ENCODE measurements around the gene ATP8B4.

The ATP8B4 gene

DNA sequence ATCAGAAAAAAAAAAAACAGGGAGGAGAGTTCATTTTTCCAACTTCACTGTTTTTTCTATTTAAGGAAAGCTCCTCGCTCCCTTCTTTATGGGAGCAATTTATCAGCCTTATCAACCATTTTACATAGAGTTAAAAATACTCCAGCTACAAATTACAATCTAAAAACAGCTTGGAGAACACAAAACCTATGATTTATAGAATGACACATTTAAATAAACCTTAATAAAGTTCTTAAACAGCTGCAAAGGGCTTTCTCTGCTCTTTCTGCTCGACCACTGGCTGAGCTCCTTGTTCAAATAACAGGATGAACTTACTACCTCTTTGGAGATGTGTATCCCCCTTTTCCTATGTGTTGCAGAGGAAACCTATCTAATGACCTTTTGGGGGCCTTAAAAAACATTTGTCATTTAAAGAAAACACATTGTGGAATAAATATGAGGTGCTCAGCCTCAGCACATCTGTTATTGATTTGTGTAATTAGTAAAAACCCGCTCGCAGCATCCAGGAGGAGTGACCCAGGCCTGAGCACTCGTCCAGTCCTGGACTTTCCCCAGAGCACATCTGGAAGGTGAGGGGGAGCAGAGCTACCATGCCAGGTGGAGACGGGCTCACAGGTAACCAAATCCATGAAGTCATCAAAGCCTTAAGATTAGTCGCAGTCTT lies 231.2 kb downstream of the ATP8B4 start:
- DNase-seq: no peak

GRCh38 chr15:49883121-49883520 lies 235.9 kb downstream of the ATP8B4 start:
- no peak for DNase-seq

DNA sequence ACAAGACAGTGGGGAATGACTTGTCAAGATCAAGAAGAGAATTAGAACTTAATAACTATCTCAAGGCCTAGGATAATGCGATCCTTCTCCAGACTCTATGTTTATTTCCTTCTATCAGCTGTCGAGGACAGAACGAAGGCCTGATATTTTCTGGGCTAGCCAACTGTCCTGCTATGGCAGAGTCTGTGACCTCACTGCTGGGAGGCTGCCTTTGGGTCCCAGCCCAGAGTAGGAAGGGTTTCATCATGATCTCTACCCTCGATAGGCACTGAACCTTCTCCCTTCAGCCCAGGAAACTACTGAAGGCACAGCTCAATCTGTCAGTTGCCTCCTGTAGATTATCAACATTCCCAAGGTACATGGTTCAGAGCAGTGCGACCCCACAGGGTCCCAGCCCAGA lies 237.2 kb downstream of the ATP8B4 start:
- DNase-seq: no peak

GRCh38 chr15:49881433-49881832 lies 237.6 kb downstream of the ATP8B4 start:
- DNase-seq: no peak

DNA sequence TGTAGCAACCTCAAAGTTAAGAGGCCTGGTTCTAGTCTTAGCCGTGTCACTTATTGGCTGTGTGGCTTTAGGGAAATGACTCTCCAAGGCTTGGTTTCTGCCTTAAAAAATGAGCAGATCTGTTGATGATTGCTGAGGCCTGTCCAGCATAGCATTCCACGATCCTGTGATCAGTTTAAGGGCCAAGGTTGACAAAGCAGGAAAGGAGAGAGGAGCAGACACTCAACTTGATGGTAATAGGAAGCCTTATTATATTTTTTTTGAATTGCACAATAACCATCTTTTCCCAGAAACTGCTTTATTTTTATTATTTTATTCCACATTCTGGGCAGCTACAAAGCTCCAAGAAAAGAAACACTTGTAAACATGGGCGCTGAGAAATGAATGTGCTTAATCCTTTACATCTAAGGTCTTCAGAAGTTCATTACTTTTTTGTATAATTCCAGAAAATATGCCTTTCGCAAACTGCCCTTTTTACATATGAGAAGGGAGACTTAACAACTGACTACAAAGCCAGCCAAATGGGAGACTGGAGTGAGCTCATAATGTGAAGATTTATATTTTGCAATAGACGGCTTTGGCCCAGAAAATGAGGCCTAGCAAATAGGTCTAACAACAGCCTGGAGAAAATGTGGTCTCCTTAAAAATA lies 241.0 kb downstream of the ATP8B4 start:
- no peak for DNase-seq

GRCh38 chr15:49877117-49877872 lies 241.7 kb downstream of the ATP8B4 start:
- no peak for DNase-seq

- DNase-seq: no peak
Measured at GRCh38 chr15:49876401-49877038, 242.5 kb downstream of the ATP8B4 start.

- DNase-seq: no peak
Measured at GRCh38 chr15:49875392-49875791, 243.6 kb downstream of the ATP8B4 start.

DNA sequence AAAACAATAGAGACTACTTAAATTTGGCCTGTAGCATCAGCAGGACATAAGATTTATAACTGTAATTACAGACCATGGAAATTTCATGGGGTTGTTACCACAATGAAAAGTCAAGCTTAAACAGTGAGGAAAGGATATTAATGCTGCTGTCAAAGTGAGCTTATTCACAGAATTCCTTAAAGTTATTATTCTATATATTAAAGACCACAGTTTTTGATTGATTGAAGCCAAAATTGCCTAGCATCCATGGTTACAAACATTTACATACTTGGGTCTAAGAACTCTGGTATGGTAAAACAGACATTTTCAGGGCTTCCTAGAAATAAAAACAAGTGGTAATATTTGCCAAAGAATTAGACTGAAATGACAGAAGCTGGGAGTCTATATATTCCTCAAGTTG lies 248.6 kb downstream of the ATP8B4 start:
- DNase-seq: no peak

GRCh38 chr15:49868348-49868747 lies 250.7 kb downstream of the ATP8B4 start:
- no peak for DNase-seq

- no peak for DNase-seq
Measured at GRCh38 chr15:49865925-49866757, 252.9 kb downstream of the ATP8B4 start.

- DNase-seq: no peak
Measured at GRCh38 chr15:49864251-49864650, 254.8 kb downstream of the ATP8B4 start.

- no peak for DNase-seq
Measured at GRCh38 chr15:49863431-49864224, 255.4 kb downstream of the ATP8B4 start.

DNA sequence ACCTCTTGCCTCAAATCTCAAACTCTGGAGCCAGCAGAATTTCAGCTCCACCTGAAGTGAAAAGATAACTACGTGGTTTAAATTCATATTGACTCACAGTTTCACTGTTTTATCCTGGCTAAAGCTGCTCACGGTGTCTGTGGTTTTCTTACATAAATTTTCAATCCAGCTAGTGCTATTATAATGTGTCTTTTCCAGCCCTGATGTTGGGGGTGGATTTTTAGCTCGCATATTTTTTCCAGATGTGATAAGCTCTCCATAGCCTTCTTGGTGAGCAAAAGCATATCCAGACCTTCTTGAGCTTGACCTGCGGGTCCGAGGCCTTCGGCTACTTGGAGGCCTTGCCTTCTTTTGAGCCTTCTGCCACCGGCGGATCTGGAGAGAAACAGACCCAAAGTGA lies 258.9 kb downstream of the ATP8B4 start:
- DNase-seq: no peak

DNA sequence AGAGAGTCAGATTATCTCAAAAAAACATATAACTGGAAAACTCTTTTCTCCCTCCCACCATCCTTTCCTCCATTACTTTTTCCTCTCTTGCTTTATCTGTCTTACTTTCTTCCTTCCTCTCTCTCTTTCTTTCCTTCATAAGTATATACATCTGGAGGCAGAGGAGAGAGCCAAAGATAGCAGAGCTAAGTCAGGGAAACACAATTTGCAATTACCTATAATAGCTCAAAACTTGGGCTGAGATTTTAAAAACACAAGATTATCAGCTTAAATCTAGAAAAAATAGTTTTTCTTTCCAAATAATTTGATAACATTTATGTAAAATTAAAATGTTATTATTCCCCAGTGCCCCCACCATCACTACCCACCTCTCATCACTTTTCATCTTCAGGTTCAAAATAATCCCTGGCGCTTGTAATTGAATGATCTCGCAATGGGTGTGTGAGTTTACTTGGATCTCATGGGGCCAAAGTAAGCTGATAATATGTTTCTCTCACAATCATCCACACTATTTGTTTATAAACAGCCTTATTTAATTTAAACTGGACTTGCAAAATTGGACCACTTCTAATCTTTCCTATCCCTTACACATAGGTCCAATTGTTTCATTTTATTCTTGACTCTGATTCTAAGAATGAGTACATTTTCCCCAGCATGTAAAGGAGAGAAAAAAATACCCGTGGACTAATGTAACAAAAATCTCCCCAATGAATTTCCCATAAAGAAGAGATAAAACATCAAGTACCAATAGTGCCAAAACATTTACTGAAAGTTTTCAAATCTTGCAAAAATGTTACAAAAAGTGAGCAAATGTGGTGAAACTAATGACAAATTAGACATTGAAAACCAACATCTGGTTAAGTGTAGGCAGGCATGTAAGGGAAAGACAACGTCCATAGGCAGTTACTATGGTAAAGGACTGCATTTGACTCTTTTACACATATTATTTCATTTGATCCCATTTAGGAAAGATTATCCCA lies 261.2 kb downstream of the ATP8B4 start:
- no peak for DNase-seq

DNA sequence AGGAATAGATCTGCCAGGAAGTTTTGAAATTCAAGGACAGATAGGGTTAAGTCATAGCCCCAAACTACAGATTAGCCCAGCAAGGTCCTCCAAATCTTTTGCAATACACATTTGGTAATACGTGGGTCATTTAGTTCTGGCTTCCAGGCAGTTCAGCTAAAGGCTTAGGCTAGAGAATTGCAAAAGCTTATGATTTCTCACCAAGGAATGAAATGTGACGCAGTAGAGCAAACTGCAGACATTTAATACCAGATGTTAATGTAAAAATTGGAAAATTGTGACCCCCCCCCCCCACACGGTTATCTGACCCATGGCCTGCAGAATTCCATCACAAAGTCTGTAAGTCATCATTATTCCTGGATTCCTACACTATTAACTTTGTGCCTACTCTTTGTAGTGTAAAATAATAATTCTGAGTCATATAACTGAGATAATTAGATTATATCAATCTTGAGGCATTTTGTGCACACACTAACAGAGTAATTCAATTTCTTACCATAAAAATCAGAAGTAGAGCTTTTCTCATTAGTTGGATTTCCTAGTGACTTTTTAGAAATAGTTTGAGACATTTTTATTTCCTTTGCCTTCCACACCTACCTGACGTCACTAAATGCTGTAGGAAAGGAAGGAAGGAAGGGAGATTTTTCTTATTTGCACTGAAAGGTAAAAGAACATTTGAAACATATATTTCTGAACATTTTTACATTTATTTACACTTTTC lies 263.0 kb downstream of the ATP8B4 start:
- DNase-seq: no peak

- no peak for DNase-seq
Measured at GRCh38 chr15:49852756-49853155, 266.3 kb downstream of the ATP8B4 start.

- DNase-seq: no peak
Measured at GRCh38 chr15:49848807-49849206, 270.2 kb downstream of the ATP8B4 start.

- DNase-seq: no peak
Measured at GRCh38 chr15:49848282-49848724, 270.7 kb downstream of the ATP8B4 start.

Data from 8988T (cell line).